Uterus (tissue), 2 donors: ENCODE results near the gene ERLIN1.

Source experiments
- POLR2A ChIP-seq, 2 donors: fragments of 450-650 bp; IDR thresholded peaks; one replicate each; pipeline ENCODE4 v1.6.1; 2016; ENCODE audit warnings: antibody characterized with exemption in 2 of 2, mild to moderate bottlenecking in 1 of 2, moderate library complexity in 1 of 2
- TF ChIP-seq, protein P1 (sequence below), 4 experiments: fragments of 200-600 bp in 2 of 4; fragments of 450-650 bp in 2 of 4; sonication (generic) in 2 of 4; IDR thresholded peaks; one replicate each; pipeline ENCODE4 v1.5.1; 2016 to 2019; ENCODE audit warnings: antibody characterized with exemption in 4 of 4, mild to moderate bottlenecking in 2 of 4, moderate library complexity in 1 of 4

GRCh38 chr10:100140070-100140469 is 45.8 kb downstream of the ERLIN1 start:
- TF ChIP-seq, protein P1, sequence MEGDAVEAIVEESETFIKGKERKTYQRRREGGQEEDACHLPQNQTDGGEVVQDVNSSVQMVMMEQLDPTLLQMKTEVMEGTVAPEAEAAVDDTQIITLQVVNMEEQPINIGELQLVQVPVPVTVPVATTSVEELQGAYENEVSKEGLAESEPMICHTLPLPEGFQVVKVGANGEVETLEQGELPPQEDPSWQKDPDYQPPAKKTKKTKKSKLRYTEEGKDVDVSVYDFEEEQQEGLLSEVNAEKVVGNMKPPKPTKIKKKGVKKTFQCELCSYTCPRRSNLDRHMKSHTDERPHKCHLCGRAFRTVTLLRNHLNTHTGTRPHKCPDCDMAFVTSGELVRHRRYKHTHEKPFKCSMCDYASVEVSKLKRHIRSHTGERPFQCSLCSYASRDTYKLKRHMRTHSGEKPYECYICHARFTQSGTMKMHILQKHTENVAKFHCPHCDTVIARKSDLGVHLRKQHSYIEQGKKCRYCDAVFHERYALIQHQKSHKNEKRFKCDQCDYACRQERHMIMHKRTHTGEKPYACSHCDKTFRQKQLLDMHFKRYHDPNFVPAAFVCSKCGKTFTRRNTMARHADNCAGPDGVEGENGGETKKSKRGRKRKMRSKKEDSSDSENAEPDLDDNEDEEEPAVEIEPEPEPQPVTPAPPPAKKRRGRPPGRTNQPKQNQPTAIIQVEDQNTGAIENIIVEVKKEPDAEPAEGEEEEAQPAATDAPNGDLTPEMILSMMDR (IDR thresholded peaks at IDR 0.05) = no peak
- TF ChIP-seq POLR2A (IDR thresholded peaks at IDR 0.05) = no peak
